Colonic mucosa (tissue), 4 donors: Measurements from ENCODE around the gene PLA2G4B. TPM values are rescaled to one million over a fixed set of nuclear protein-coding genes. Genes with fewer than 3 reads are reported as not detected.

Source experiments
- DNase-seq: peaks from one replicate; pipeline ENCODE4 v3.0.0-alpha.2; 2020
- H3K27ac ChIP-seq: fragments of 200-600 bp; one replicate; pipeline ENCODE4 v1.8.0; 2021
- H3K27me3 ChIP-seq: fragments of 200-600 bp; one replicate; pipeline ENCODE4 v1.8.0; 2021
- H3K36me3 ChIP-seq: fragments of 200-600 bp; one replicate; pipeline ENCODE4 v1.8.0; 2021
- H3K4me1 ChIP-seq: fragments of 200-600 bp; one replicate; pipeline ENCODE4 v1.8.0; 2021; ENCODE audit warnings: mild to moderate bottlenecking
- H3K4me3 ChIP-seq: fragments of 200-600 bp; one replicate; pipeline ENCODE4 v1.8.0; 2021
- H3K9ac ChIP-seq, 2 donors: one replicate each; pipeline ENCODE4 v1.7.0; 2013; ENCODE audit warnings: control low read depth in 2 of 2, low read depth in 2 of 2, low read length in 2 of 2
- H3K9me3 ChIP-seq: fragments of 200-600 bp; one replicate; pipeline ENCODE4 v1.8.0; 2021
- intact Hi-C: fragments of 100-400 bp; cut with DNase I; formaldehyde crosslinking; loops from one replicate; pipeline ENCODE4 v1.14.1; 2022
- microRNA-seq: library from miRNA; unstranded; fragments of <30 nt; microRNA quantifications from one replicate; pipeline ENCODE4, GENCODE V29; 2019
- total RNA-seq, 2 donors: library from RNA; stranded (reverse); fragmentation: NEBNext Ultra II Directional in 1 of 2; extraction: Animal tissue kit (Norgen Biotek cat#: 25700) in 1 of 2; gene quantifications; one replicate each; pipeline ENCODE4 v1.2.1, GENCODE V29; 2021
- TF ChIP-seq, protein P1 (sequence below): fragments of 200-600 bp; IDR thresholded peaks from one replicate; pipeline ENCODE4 v1.8.0; 2022; ENCODE audit warnings: antibody characterized with exemption, mild to moderate bottlenecking
- donor health status: healthy.
- donor health status: DM: no; HTN: no; CAD: no.
- donor health status: DM: no; HTN: no; CAD: no.

Gene PLA2G4B
- total RNA-seq, 2 donors from 2014 or later, result 2.2 to 6.2 TPM

GRCh38 chr15:41896566-41896965 lies 57.9 kb downstream of the PLA2G4B start:
- TF ChIP-seq, protein P1, sequence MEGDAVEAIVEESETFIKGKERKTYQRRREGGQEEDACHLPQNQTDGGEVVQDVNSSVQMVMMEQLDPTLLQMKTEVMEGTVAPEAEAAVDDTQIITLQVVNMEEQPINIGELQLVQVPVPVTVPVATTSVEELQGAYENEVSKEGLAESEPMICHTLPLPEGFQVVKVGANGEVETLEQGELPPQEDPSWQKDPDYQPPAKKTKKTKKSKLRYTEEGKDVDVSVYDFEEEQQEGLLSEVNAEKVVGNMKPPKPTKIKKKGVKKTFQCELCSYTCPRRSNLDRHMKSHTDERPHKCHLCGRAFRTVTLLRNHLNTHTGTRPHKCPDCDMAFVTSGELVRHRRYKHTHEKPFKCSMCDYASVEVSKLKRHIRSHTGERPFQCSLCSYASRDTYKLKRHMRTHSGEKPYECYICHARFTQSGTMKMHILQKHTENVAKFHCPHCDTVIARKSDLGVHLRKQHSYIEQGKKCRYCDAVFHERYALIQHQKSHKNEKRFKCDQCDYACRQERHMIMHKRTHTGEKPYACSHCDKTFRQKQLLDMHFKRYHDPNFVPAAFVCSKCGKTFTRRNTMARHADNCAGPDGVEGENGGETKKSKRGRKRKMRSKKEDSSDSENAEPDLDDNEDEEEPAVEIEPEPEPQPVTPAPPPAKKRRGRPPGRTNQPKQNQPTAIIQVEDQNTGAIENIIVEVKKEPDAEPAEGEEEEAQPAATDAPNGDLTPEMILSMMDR, result no peak
- Histone ChIP-seq H3K27ac (no peak overlapping the region), H3K9ac (no peak overlapping the region), H3K36me3 (peaks cover 4% of the 10 kb centered on the region), H3K9me3 (no peaks in the 10 kb centered on the region), H3K4me1 (peaks cover 9% of the 10 kb centered on the region), H3K27me3 (no peaks in the 10 kb centered on the region), H3K4me3 (no peak overlapping the region)
- intact Hi-C loops, result no loop called here
- DNase-seq, result no peak

DNA sequence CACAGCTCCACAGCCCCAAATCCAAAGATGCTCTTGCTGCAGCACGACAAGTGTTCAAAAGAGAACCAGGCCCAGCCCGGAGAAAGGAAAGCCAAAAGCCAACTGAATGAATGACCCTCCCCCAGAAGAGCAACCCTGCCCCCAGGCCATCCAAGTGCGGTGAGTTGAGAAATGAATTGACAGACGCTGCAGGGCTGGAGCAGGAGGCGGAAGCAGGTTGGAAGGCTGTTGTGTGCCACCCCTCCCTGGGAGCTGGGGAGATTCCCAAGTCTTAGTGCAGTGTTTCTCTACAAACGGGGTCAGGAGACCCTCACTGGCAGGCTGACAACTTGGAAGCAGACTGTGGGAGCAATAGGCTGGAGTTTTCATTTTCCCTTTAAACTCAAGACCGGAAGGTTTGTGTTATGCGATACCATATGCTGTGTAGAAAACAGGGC lies 58.7 kb downstream of the PLA2G4B start:
- peaks cover 9% of the 10 kb centered on the region for H3K4me1 ChIP-seq
- H3K9ac ChIP-seq, result no peak overlapping the region
- TF ChIP-seq, protein P1, result no peak
- no peaks in the 10 kb centered on the region for H3K27me3 ChIP-seq
- H3K27ac ChIP-seq, result no peak overlapping the region
- intact Hi-C loops, result no loop called here
- no peak for DNase-seq
- peaks cover 4% of the 10 kb centered on the region for H3K36me3 ChIP-seq
- no peaks in the 10 kb centered on the region for H3K9me3 ChIP-seq
- H3K4me3 ChIP-seq, result no peak overlapping the region

Small RNA genes within 50 kb of the gene (microRNA-seq; reads per million reads assigned to microRNA genes)
- gene MIR4310, result not detected

Other genes with a start within 250 kb of the PLA2G4B start
- 10 to 100 TPM; 21.8 to 25.8 TPM for gene MGA, start 178.4 kb upstream of the PLA2G4B start, total RNA-seq
- 10 to 100 TPM in 1 of 2 donors, 1 to 10 TPM in 1; 9.0 to 14.6 TPM for gene MAPKBP1, start 64.4 kb upstream of the PLA2G4B start, total RNA-seq
- gene JMJD7, start 10.8 kb upstream of the PLA2G4B start, total RNA-seq, result 10 to 100 TPM in 1 of 2 donors, 1 to 10 TPM in 1; 7.8 to 11.8 TPM
- gene SPTBN5, start 55.2 kb downstream of the PLA2G4B start, total RNA-seq, result 1 to 10 TPM in 1 of 2 donors, under 1 TPM in 1; 0.72 to 2.3 TPM
- gene EHD4, start 133.7 kb downstream of the PLA2G4B start, total RNA-seq, result 10 to 100 TPM; 30.3 to 40.0 TPM
- gene PLA2G4E, start 182.2 kb downstream of the PLA2G4B start, total RNA-seq, result under 1 TPM in 1 of 2 donors, not detected in 1; 0.67 TPM